Suprapubic skin (tissue), 4 donors: ENCODE results near the gene COL4A3.

Experiments used
- POLR2A ChIP-seq, 2 donors: fragments of 450-650 bp; IDR thresholded peaks; one replicate each; pipeline ENCODE4 v1.6.1; 2017; ENCODE audit warnings: antibody characterized with exemption in 2 of 2, mild to moderate bottlenecking in 2 of 2, moderate library complexity in 2 of 2
- POLR2AphosphoS5 ChIP-seq, 3 donors: sonication (generic); formaldehyde crosslinking; IDR thresholded peaks; one replicate each; pipeline ENCODE4 v1.6.1; 2017; ENCODE audit warnings: antibody characterized with exemption in 3 of 3
- TF ChIP-seq, protein P1 (sequence below), 2 donors: fragments of 200-600 bp in 1 of 2; fragments of 450-650 bp in 1 of 2; sonication (generic) in 1 of 2; IDR thresholded peaks; one replicate each; pipeline ENCODE4 v1.5.1; 2016 to 2019; ENCODE audit warnings: antibody characterized with exemption in 2 of 2, mild to moderate bottlenecking in 1 of 2, moderate library complexity in 1 of 2

DNA sequence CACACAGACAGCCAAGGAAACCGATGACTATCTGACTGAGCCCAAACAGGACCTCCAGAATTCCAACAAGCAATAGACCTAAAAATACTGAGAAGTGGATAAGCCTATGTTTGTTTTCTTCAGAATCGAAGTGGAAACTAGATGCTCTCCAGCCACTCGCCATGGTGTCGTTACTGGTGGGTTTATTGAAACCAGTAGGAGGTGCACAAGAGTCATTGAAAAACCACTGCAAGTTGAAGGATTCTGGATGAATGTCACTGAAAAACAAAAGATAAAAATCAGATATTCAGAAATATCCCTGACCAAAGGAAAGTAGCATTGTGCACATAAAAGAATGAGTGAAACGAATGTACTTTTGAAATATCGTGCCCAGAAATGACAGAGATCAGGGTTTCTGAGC, 199.3 kb downstream of the COL4A3 start:
- TF ChIP-seq, protein P1, sequence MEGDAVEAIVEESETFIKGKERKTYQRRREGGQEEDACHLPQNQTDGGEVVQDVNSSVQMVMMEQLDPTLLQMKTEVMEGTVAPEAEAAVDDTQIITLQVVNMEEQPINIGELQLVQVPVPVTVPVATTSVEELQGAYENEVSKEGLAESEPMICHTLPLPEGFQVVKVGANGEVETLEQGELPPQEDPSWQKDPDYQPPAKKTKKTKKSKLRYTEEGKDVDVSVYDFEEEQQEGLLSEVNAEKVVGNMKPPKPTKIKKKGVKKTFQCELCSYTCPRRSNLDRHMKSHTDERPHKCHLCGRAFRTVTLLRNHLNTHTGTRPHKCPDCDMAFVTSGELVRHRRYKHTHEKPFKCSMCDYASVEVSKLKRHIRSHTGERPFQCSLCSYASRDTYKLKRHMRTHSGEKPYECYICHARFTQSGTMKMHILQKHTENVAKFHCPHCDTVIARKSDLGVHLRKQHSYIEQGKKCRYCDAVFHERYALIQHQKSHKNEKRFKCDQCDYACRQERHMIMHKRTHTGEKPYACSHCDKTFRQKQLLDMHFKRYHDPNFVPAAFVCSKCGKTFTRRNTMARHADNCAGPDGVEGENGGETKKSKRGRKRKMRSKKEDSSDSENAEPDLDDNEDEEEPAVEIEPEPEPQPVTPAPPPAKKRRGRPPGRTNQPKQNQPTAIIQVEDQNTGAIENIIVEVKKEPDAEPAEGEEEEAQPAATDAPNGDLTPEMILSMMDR (IDR thresholded peaks at IDR 0.05) = no peak
- TF ChIP-seq POLR2A (IDR thresholded peaks at IDR 0.05) (no peak), POLR2AphosphoS5 (IDR thresholded peaks at IDR 0.05) (no peak)
